HepG2 (cell line): ENCODE data around the gene XRCC1. TPM values are rescaled to one million over a fixed set of nuclear protein-coding genes. Genes with fewer than 3 reads are reported as not detected.
A peak's percentile ranks its signal among the peaks of the same experiment; 100 is the strongest.

Experiments used
- CBX5 ChIP-seq: sonication (generic); formaldehyde crosslinking; IDR thresholded peaks from 2 replicates; pipeline ENCODE4 v1.4.0; 2020; ENCODE audit warnings: missing genetic modification reagents, borderline replicate concordance
- FOXO1 ChIP-seq: sonication (generic); formaldehyde crosslinking; IDR thresholded peaks from 2 replicates; pipeline ENCODE4 v1.4.0; 2020; ENCODE audit warnings: missing genetic modification reagents
- HNRNPH1 ChIP-seq: fragments of 200-400 bp; formaldehyde crosslinking; optimal IDR thresholded peaks from 2 replicates; pipeline ENCODE3; 2017; ENCODE audit warnings: mild to moderate bottlenecking, low read depth, low read length
- IKZF4 ChIP-seq: sonication (generic); formaldehyde crosslinking; IDR thresholded peaks from 2 replicates; pipeline ENCODE4 v1.5.1; 2020; ENCODE audit warnings: borderline replicate concordance, mild to moderate bottlenecking, low read depth, missing genetic modification reagents; ENCODE audit errors: not compliant biosample characterization
- ISX ChIP-seq: sonication (generic); formaldehyde crosslinking; conservative IDR thresholded peaks from 2 replicates; pipeline ENCODE4 v1.5.0; 2020; ENCODE audit warnings: missing genetic modification reagents
- NFE2 ChIP-seq: sonication (generic); formaldehyde crosslinking; IDR thresholded peaks from 2 replicates; pipeline ENCODE4 v1.4.0; 2020; ENCODE audit warnings: missing genetic modification reagents
- ONECUT2 ChIP-seq: sonication (generic); formaldehyde crosslinking; IDR thresholded peaks from 2 replicates; pipeline ENCODE4 v1.4.0; 2020; ENCODE audit warnings: missing genetic modification reagents
- PHF21A ChIP-seq: sonication (generic); formaldehyde crosslinking; IDR thresholded peaks from 2 replicates; pipeline ENCODE4 v1.5.0; 2020; ENCODE audit warnings: mild to moderate bottlenecking, missing genetic modification reagents
- PTBP1 ChIP-seq: fragments of 200-400 bp; formaldehyde crosslinking; IDR thresholded peaks from 2 replicates; pipeline ENCODE4 v1.6.1; 2018; ENCODE audit warnings: low read length, low read depth; ENCODE audit not compliant: poor library complexity, severe bottlenecking
- WIZ ChIP-seq: sonication (generic); formaldehyde crosslinking; IDR thresholded peaks from 2 replicates; pipeline ENCODE4 v1.5.1; 2020; ENCODE audit warnings: mild to moderate bottlenecking, missing genetic modification reagents
- YEATS2 ChIP-seq: sonication (generic); formaldehyde crosslinking; IDR thresholded peaks from 2 replicates; pipeline ENCODE4 v1.4.0; 2020; ENCODE audit warnings: missing genetic modification reagents, borderline replicate concordance
- ZMYM2 ChIP-seq: sonication (generic); formaldehyde crosslinking; IDR thresholded peaks from 2 replicates; pipeline ENCODE4 v1.8.0; 2022; ENCODE audit warnings: mild to moderate bottlenecking, missing genetic modification reagents
- ZNF205 ChIP-seq: IDR thresholded peaks from 2 replicates; pipeline ENCODE4 v1.6.1; 2018; ENCODE audit warnings: missing biosample characterization, missing genetic modification reagents
- ZNF83 ChIP-seq: sonication (generic); formaldehyde crosslinking; IDR thresholded peaks from 2 replicates; pipeline ENCODE4 v1.4.0; 2020; ENCODE audit warnings: missing genetic modification reagents, mild to moderate bottlenecking, borderline replicate concordance
- polyA plus RNA-seq, 8 experiments: library from polyadenylated mRNA; depleted of rRNA in 3 of 8; stranded (reverse) in 7 of 8; unstranded in 1 of 8; fragments of >200 nt; fragmentation: Illumina TruSeq in 4 of 8; extraction: Trizol in 4 of 8; gene quantifications; 2 replicates each; pipeline versions ENCODE4 v1.2.1 to v1.2.3, GENCODE V29; 2011 to 2016; ENCODE audit warnings: low read depth in 4 of 8, missing spikeins in 1 of 8, mixed read lengths in 1 of 8; ENCODE audit not compliant: insufficient read depth in 1 of 8
- total RNA-seq, 5 experiments: library from RNA; depleted of rRNA; stranded (reverse); fragments of >200 nt; fragmentation: Illumina TruSeq; extraction: Trizol; gene quantifications; 2 replicates each; pipeline ENCODE4 v1.2.3, GENCODE V29; 2016; ENCODE audit warnings: low read depth in 1 of 5
- TF ChIP-seq, protein P1 (sequence below): sonication (generic); formaldehyde crosslinking; IDR thresholded peaks from 2 replicates; pipeline ENCODE4 v1.8.0; 2022; ENCODE audit warnings: mild to moderate bottlenecking, missing genetic modification reagents
- TF ChIP-seq, protein P2 (sequence below): sonication (generic); formaldehyde crosslinking; IDR thresholded peaks from 2 replicates; pipeline ENCODE4 v1.4.0; 2020; ENCODE audit warnings: missing genetic modification reagents
- TF ChIP-seq, protein P3 (sequence below): sonication (generic); formaldehyde crosslinking; IDR thresholded peaks from 2 replicates; pipeline ENCODE4 v1.5.1; 2020; ENCODE audit warnings: missing genetic modification reagents, mild to moderate bottlenecking, borderline replicate concordance
- TF ChIP-seq, protein P4 (sequence below): sonication (generic); formaldehyde crosslinking; IDR thresholded peaks from 2 replicates; pipeline ENCODE4 v1.5.1; 2020; ENCODE audit warnings: mild to moderate bottlenecking, moderate library complexity, missing genetic modification reagents
- TF ChIP-seq, protein P5 (sequence below): sonication (generic); formaldehyde crosslinking; IDR thresholded peaks from 2 replicates; pipeline ENCODE4 v1.5.0; 2020; ENCODE audit warnings: mild to moderate bottlenecking, missing genetic modification reagents

XRCC1 gene
- total and polyA plus RNA-seq, 2 of the 13 experiments (the other 11 are each of a cell fraction or from before 2014, with no cell fraction given), result 24.7 to 26.3 TPM

DNA sequence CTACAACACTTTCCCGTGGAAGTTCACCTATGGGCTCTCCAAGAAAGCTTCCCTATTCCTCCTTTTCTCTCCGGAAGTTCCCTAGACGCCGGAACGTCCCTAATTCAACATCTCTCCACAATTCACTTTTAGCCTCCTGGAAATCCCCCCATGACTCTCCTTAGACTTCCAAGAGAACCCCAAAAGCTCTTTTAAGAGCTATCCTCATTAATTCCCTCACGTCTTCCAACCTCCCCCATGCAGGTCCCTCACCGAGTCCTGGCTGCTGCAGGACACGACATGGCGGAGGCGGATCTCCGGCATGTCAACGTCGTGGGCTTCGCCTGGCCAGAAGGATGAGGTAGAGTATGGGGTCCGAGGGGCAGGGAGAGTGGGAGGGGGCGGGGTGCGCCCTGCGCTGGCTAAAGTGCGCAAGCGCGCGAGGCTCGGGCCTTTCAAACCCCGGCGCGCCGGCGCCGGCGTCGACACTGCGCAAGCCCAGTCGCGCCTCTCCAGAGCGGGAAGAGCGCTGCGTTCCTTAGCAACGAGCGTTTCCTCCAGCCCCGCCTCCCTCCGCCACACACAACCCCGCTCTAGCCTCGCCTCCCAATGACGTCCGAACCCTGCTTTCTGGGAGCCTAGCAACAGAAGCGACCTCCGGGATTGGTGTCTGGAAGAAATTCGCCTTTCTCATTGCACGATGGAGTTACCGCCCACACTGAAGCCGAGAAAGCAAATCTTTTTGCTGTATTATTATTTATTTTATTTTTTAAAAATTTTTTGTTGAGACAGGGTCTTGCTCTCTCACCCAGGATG is at the start of gene XRCC1, which contains the start of gene PINLYP (continued):
- no peak for TF ChIP-seq CBX5
- TF ChIP-seq, protein P1, sequence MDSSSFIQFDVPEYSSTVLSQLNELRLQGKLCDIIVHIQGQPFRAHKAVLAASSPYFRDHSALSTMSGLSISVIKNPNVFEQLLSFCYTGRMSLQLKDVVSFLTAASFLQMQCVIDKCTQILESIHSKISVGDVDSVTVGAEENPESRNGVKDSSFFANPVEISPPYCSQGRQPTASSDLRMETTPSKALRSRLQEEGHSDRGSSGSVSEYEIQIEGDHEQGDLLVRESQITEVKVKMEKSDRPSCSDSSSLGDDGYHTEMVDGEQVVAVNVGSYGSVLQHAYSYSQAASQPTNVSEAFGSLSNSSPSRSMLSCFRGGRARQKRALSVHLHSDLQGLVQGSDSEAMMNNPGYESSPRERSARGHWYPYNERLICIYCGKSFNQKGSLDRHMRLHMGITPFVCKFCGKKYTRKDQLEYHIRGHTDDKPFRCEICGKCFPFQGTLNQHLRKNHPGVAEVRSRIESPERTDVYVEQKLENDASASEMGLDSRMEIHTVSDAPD (CRISPR knock-in tag), result no peak
- TF ChIP-seq, protein P2, sequence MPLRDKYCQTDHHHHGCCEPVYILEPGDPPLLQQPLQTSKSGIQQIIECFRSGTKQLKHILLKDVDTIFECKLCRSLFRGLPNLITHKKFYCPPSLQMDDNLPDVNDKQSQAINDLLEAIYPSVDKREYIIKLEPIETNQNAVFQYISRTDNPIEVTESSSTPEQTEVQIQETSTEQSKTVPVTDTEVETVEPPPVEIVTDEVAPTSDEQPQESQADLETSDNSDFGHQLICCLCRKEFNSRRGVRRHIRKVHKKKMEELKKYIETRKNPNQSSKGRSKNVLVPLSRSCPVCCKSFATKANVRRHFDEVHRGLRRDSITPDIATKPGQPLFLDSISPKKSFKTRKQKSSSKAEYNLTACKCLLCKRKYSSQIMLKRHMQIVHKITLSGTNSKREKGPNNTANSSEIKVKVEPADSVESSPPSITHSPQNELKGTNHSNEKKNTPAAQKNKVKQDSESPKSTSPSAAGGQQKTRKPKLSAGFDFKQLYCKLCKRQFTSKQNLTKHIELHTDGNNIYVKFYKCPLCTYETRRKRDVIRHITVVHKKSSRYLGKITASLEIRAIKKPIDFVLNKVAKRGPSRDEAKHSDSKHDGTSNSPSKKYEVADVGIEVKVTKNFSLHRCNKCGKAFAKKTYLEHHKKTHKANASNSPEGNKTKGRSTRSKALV (CRISPR knock-in tag), result no peak
- no peak for TF ChIP-seq WIZ (CRISPR knock-in tag)
- TF ChIP-seq ZNF205 (CRISPR knock-in tag), result no peak
- TF ChIP-seq HNRNPH1, result no peak
- TF ChIP-seq, protein P3, sequence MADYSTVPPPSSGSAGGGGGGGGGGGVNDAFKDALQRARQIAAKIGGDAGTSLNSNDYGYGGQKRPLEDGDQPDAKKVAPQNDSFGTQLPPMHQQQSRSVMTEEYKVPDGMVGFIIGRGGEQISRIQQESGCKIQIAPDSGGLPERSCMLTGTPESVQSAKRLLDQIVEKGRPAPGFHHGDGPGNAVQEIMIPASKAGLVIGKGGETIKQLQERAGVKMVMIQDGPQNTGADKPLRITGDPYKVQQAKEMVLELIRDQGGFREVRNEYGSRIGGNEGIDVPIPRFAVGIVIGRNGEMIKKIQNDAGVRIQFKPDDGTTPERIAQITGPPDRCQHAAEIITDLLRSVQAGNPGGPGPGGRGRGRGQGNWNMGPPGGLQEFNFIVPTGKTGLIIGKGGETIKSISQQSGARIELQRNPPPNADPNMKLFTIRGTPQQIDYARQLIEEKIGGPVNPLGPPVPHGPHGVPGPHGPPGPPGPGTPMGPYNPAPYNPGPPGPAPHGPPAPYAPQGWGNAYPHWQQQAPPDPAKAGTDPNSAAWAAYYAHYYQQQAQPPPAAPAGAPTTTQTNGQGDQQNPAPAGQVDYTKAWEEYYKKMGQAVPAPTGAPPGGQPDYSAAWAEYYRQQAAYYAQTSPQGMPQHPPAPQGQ (CRISPR knock-in tag), result no peak
- TF ChIP-seq PTBP1, result no peak
- TF ChIP-seq, protein P4, sequence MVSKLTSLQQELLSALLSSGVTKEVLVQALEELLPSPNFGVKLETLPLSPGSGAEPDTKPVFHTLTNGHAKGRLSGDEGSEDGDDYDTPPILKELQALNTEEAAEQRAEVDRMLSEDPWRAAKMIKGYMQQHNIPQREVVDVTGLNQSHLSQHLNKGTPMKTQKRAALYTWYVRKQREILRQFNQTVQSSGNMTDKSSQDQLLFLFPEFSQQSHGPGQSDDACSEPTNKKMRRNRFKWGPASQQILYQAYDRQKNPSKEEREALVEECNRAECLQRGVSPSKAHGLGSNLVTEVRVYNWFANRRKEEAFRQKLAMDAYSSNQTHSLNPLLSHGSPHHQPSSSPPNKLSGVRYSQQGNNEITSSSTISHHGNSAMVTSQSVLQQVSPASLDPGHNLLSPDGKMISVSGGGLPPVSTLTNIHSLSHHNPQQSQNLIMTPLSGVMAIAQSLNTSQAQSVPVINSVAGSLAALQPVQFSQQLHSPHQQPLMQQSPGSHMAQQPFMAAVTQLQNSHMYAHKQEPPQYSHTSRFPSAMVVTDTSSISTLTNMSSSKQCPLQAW (CRISPR knock-in tag), result no peak
- no peak for TF ChIP-seq FOXO1 (CRISPR knock-in tag)
- no peak for TF ChIP-seq ISX (CRISPR knock-in tag)
- TF ChIP-seq NFE2 (CRISPR knock-in tag), result no peak
- TF ChIP-seq ONECUT2 (CRISPR knock-in tag), result no peak
- TF ChIP-seq, protein P5, sequence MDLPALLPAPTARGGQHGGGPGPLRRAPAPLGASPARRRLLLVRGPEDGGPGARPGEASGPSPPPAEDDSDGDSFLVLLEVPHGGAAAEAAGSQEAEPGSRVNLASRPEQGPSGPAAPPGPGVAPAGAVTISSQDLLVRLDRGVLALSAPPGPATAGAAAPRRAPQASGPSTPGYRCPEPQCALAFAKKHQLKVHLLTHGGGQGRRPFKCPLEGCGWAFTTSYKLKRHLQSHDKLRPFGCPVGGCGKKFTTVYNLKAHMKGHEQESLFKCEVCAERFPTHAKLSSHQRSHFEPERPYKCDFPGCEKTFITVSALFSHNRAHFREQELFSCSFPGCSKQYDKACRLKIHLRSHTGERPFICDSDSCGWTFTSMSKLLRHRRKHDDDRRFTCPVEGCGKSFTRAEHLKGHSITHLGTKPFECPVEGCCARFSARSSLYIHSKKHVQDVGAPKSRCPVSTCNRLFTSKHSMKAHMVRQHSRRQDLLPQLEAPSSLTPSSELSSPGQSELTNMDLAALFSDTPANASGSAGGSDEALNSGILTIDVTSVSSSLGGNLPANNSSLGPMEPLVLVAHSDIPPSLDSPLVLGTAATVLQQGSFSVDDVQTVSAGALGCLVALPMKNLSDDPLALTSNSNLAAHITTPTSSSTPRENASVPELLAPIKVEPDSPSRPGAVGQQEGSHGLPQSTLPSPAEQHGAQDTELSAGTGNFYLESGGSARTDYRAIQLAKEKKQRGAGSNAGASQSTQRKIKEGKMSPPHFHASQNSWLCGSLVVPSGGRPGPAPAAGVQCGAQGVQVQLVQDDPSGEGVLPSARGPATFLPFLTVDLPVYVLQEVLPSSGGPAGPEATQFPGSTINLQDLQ, result no peak
- TF ChIP-seq YEATS2 (CRISPR knock-in tag), result peak; percentile 70; the same call in 1 of the 2 replicates
- TF ChIP-seq PHF21A (CRISPR knock-in tag), result no peak
- TF ChIP-seq ZNF83 (CRISPR knock-in tag), result no peak
- no peak for TF ChIP-seq ZMYM2
- no peak for TF ChIP-seq IKZF4 (CRISPR knock-in tag)
